Suprapubic skin (tissue), 4 donors: ENCODE data around the gene DAB2IP.

ENCODE experiments used
- CTCF ChIP-seq, 2 donors: fragments of 200-600 bp in 1 of 2; fragments of 450-650 bp in 1 of 2; sonication (generic) in 1 of 2; IDR thresholded peaks; one replicate each; pipeline ENCODE4 v1.5.1; 2016 to 2019; ENCODE audit warnings: antibody characterized with exemption in 2 of 2, mild to moderate bottlenecking in 1 of 2, moderate library complexity in 1 of 2
- POLR2A ChIP-seq, 2 donors: fragments of 450-650 bp; IDR thresholded peaks; one replicate each; pipeline ENCODE4 v1.6.1; 2017; ENCODE audit warnings: antibody characterized with exemption in 2 of 2, mild to moderate bottlenecking in 2 of 2, moderate library complexity in 2 of 2
- POLR2AphosphoS5 ChIP-seq, 3 donors: sonication (generic); formaldehyde crosslinking; IDR thresholded peaks; one replicate each; pipeline ENCODE4 v1.6.1; 2017; ENCODE audit warnings: antibody characterized with exemption in 3 of 3

- TF ChIP-seq POLR2AphosphoS5 (IDR thresholded peaks at IDR 0.05) = no peak
- no peak for TF ChIP-seq CTCF (IDR thresholded peaks at IDR 0.05)
- TF ChIP-seq POLR2A (IDR thresholded peaks at IDR 0.05) = no peak
These were observed at the start of gene DAB2IP for GRCh38 chr9:121651295-121652020.
